Ishikawa (cell line): Measurements from ENCODE around the gene ACAA2.

ENCODE experiments used
- CEBPB ChIP-seq: IDR thresholded peaks from 2 replicates; pipeline ENCODE4 v1.6.1; 2012
- CREB1 ChIP-seq: IDR thresholded peaks from 2 replicates; pipeline ENCODE4 v1.6.1; 2012; ENCODE audit warnings: low read depth
- EGR1 ChIP-seq: IDR thresholded peaks from 2 replicates; pipeline ENCODE4 v1.6.1; 2012
- EP300 ChIP-seq: IDR thresholded peaks from 2 replicates; pipeline ENCODE4 v1.6.1; 2012; ENCODE audit warnings: borderline replicate concordance
- FOXM1 ChIP-seq: IDR thresholded peaks from 2 replicates; pipeline ENCODE4 v1.6.1; 2012; ENCODE audit warnings: low read depth, borderline replicate concordance
- NFIC ChIP-seq: IDR thresholded peaks from 2 replicates; pipeline ENCODE4 v1.6.1; 2012
- RAD21 ChIP-seq: IDR thresholded peaks from 2 replicates; pipeline ENCODE4 v1.6.1; 2012; ENCODE audit warnings: low read depth
- TAF1 ChIP-seq: IDR thresholded peaks from 2 replicates; pipeline ENCODE4 v1.6.1; 2012; ENCODE audit warnings: low read depth, mild to moderate bottlenecking
- TCF12 ChIP-seq: IDR thresholded peaks from 2 replicates; pipeline ENCODE4 v1.6.1; 2012; ENCODE audit warnings: low read depth
- TEAD4 ChIP-seq: IDR thresholded peaks from 2 replicates; pipeline ENCODE4 v1.6.1; 2012
- YY1 ChIP-seq: IDR thresholded peaks from 2 replicates; pipeline ENCODE4 v1.6.1; 2012; ENCODE audit warnings: low read depth
- ZBTB7A ChIP-seq: IDR thresholded peaks from 2 replicates; pipeline ENCODE4 v1.6.1; 2012; ENCODE audit warnings: low read depth
- TF ChIP-seq, protein P1 (sequence below): IDR thresholded peaks from 2 replicates; pipeline ENCODE4 v1.6.1; 2012; ENCODE audit warnings: low read depth, mild to moderate bottlenecking
- TF ChIP-seq, protein P2 (sequence below): IDR thresholded peaks from 2 replicates; pipeline ENCODE4 v1.6.1; 2012
- TF ChIP-seq, protein P3 (sequence below): IDR thresholded peaks from 2 replicates; pipeline ENCODE4 v1.6.1; 2012

Gene ACAA2

GRCh38 chr18:49766646-49767045 is 46.7 kb downstream of the ACAA2 start:
- no peak for TF ChIP-seq CEBPB
- no peak for TF ChIP-seq FOXM1
- no peak for TF ChIP-seq NFIC
- TF ChIP-seq EP300 = no peak
- TF ChIP-seq RAD21 = no peak
- no peak for TF ChIP-seq TEAD4
- TF ChIP-seq ZBTB7A = no peak
- no peak for TF ChIP-seq TCF12
- TF ChIP-seq YY1 = no peak
- TF ChIP-seq EGR1 = no peak
- TF ChIP-seq, protein P1, sequence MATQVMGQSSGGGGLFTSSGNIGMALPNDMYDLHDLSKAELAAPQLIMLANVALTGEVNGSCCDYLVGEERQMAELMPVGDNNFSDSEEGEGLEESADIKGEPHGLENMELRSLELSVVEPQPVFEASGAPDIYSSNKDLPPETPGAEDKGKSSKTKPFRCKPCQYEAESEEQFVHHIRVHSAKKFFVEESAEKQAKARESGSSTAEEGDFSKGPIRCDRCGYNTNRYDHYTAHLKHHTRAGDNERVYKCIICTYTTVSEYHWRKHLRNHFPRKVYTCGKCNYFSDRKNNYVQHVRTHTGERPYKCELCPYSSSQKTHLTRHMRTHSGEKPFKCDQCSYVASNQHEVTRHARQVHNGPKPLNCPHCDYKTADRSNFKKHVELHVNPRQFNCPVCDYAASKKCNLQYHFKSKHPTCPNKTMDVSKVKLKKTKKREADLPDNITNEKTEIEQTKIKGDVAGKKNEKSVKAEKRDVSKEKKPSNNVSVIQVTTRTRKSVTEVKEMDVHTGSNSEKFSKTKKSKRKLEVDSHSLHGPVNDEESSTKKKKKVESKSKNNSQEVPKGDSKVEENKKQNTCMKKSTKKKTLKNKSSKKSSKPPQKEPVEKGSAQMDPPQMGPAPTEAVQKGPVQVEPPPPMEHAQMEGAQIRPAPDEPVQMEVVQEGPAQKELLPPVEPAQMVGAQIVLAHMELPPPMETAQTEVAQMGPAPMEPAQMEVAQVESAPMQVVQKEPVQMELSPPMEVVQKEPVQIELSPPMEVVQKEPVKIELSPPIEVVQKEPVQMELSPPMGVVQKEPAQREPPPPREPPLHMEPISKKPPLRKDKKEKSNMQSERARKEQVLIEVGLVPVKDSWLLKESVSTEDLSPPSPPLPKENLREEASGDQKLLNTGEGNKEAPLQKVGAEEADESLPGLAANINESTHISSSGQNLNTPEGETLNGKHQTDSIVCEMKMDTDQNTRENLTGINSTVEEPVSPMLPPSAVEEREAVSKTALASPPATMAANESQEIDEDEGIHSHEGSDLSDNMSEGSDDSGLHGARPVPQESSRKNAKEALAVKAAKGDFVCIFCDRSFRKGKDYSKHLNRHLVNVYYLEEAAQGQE = no peak
- TF ChIP-seq, protein P2, sequence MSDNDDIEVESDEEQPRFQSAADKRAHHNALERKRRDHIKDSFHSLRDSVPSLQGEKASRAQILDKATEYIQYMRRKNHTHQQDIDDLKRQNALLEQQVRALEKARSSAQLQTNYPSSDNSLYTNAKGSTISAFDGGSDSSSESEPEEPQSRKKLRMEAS = no peak
- no peak for TF ChIP-seq TAF1
- TF ChIP-seq, protein P3, sequence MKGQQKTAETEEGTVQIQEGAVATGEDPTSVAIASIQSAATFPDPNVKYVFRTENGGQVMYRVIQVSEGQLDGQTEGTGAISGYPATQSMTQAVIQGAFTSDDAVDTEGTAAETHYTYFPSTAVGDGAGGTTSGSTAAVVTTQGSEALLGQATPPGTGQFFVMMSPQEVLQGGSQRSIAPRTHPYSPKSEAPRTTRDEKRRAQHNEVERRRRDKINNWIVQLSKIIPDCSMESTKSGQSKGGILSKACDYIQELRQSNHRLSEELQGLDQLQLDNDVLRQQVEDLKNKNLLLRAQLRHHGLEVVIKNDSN = no peak
- TF ChIP-seq CREB1 = no peak

GRCh38 chr18:49764032-49764431 is 49.3 kb downstream of the ACAA2 start:
- TF ChIP-seq TEAD4 (0 out of 2 replicates have a peak, but pooled peaks have one; percentile 4), NFIC (0 out of 2 replicates have a peak, but pooled peaks have one; percentile 8)
- TF ChIP-seq, protein P1 = no peak

DNA sequence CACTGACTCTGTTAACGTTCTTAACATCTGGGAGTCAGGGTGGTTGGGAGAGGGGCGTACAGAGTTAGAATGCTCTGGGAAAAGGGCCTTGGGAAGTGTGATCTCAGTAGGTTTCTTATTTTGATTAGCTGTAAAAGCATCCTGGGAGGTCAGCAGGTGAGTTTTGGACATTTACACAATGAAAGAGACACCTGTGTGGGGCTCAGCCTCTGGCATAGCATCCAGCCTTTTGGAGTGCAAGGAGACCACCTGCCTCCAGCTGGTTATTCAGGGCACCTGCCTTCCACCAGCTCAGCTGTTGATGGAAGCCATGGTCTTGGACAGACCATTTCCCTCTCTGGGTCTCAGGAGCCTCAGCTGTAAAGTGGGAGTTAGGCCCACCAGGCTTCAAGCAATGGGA is 49.7 kb downstream of the ACAA2 start:
- TF ChIP-seq TCF12 = no peak
- TF ChIP-seq, protein P2 = no peak

- TF ChIP-seq EP300 (no peak), YY1 (no peak), FOXM1 (no peak), TCF12 (no peak), CREB1 (no peak), ZBTB7A (no peak)
- TF ChIP-seq, protein P3 = no peak
- TF ChIP-seq, protein P2 = no peak
Measured at GRCh38 chr18:49762191-49763077, 50.9 kb downstream of the ACAA2 start.

- TF ChIP-seq FOXM1 = no peak
- no peak for TF ChIP-seq RAD21
- no peak for TF ChIP-seq CREB1
- TF ChIP-seq, protein P1 = no peak
- TF ChIP-seq TEAD4 = no peak
- no peak for TF ChIP-seq TAF1
- TF ChIP-seq EGR1 = no peak
- TF ChIP-seq, protein P2 = no peak
- no peak for TF ChIP-seq YY1
- no peak for TF ChIP-seq EP300
- no peak for TF ChIP-seq CEBPB
- no peak for TF ChIP-seq TCF12
- TF ChIP-seq, protein P3 = no peak
Measured at GRCh38 chr18:49761771-49762170, 51.6 kb downstream of the ACAA2 start.
